Esophagus squamous epithelium (tissue), 4 donors: ENCODE measurements around the gene GLRX.
"Not testable (repeated sequence)": the region's sequence is repeated elsewhere in the genome, so short reads cannot be mapped to it uniquely, and the experiment has no call there.

Source experiments
- CTCF ChIP-seq, 6 experiments: fragments of 450-650 bp in 4 of 6; fragments of 200-600 bp in 2 of 6; sonication (generic) in 2 of 6; IDR thresholded peaks; one replicate each; pipeline ENCODE4 v1.5.1; 2016 to 2019; ENCODE audit warnings: antibody characterized with exemption in 6 of 6, mild to moderate bottlenecking in 4 of 6, moderate library complexity in 4 of 6
- POLR2A ChIP-seq, 4 donors: fragments of 450-650 bp; IDR thresholded peaks; one replicate each; pipeline ENCODE4 v1.6.1; 2017; ENCODE audit warnings: antibody characterized with exemption in 4 of 4, mild to moderate bottlenecking in 4 of 4, moderate library complexity in 3 of 4

DNA sequence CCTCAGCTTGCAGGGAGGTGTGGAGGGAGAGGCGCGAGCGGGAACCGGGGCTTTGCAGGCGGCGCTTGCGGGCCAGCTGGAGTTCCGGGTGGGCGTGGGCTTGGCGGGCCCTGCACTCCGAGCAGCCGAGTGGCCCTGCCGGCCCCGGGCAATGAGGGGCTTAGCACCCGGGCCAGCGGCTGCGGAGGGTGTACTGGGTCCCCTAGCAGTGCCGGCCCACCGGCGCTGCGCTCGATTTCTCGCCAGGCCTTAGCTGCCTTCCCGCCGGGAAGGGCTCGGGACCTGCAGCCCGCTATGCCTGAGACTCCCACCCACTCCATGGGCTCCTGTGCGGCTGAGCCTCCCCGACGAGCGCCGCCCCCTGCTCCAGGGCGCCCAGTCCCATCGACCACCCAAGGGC lies 28.6 kb upstream of the GLRX start:
- not testable (repeated sequence) for TF ChIP-seq CTCF, POLR2A (IDR thresholded peaks at IDR 0.05)
